ENCODE data around the gene PLXNB2.

DNA sequence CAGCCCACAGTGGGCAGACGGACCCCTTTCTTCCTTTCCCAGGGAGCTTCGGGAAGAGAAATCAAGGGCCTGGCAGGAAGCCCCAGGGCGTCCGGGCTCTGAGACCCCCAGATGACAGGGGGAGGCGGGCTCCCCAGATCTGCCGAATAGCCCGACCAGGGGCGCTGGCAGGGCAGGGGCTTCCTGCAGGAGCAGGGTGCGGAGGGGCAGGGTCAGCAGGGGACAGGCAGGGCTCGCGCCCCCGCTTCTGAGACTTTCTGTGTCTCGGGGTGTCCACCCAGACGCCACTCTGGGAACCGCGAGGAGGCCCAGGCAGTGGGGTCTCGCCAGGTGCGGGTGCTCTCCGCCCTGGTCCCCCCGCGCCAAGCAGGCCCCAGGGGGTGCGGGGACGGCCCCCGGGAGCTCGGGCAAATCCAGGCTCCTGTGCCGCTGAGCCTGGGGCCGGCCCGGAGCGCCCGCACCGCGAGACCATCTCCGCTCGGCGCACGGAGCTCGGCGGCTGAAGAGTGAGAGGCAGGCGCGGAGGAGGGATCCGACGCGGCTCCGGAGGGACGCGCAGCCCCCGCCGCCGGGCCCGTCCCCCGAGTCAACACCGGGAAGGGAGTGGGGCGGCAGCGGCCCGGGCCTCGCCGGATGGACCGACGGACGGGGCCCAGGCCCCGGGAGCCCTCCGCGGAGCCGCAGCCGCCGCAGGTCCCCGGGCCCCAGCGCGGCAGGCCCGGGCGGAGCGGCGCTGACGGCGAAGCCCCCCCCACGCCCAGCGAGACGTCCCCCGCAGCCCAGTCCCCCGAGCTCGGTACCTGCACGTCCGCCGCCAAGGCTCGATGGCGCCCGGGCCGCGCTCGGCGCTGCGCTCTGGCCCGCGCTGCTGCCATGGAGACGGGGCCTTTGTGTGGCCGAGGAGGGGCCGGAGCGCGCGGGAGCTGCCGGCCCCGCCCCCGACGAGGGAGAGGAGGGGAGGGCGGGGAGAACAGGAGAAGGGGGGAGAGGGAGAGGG is at the start of gene PLXNB2:
- TF ChIP-seq, protein P1, sequence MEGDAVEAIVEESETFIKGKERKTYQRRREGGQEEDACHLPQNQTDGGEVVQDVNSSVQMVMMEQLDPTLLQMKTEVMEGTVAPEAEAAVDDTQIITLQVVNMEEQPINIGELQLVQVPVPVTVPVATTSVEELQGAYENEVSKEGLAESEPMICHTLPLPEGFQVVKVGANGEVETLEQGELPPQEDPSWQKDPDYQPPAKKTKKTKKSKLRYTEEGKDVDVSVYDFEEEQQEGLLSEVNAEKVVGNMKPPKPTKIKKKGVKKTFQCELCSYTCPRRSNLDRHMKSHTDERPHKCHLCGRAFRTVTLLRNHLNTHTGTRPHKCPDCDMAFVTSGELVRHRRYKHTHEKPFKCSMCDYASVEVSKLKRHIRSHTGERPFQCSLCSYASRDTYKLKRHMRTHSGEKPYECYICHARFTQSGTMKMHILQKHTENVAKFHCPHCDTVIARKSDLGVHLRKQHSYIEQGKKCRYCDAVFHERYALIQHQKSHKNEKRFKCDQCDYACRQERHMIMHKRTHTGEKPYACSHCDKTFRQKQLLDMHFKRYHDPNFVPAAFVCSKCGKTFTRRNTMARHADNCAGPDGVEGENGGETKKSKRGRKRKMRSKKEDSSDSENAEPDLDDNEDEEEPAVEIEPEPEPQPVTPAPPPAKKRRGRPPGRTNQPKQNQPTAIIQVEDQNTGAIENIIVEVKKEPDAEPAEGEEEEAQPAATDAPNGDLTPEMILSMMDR (IDR thresholded peaks at IDR 0.05; ENCODE audit: low read length), result no peak
- no peak for TF ChIP-seq EZH2 (IDR thresholded peaks at IDR 0.05; ENCODE audit: borderline replicate concordance, low read length)
